GM23248 (cell line): Measurements from ENCODE around the gene SUGCT. TPM values are rescaled to one million over a fixed set of nuclear protein-coding genes. Genes with fewer than 3 reads are reported as not detected.

Experiments used
- DNase-seq: peaks from one replicate; pipeline ENCODE4 v3.0.0-alpha.2; 2015
- H2AFZ ChIP-seq: fragments of 200-600 bp; sonication (generic); 2 replicates; pipeline ENCODE4 v1.6.1; 2016; ENCODE audit warnings: antibody characterized with exemption
- H3F3A ChIP-seq: fragments of 200-600 bp; sonication (generic); 2 replicates; pipeline ENCODE4 v1.6.1; 2016; ENCODE audit warnings: mild to moderate bottlenecking, antibody characterized with exemption, mixed run types; ENCODE audit not compliant: insufficient read depth
- H3K27ac ChIP-seq: fragments of 200-600 bp; sonication (generic); 2 replicates; pipeline ENCODE4 v1.5.1; 2016; ENCODE audit warnings: mild to moderate bottlenecking
- H3K27me3 ChIP-seq: fragments of 200-600 bp; sonication (generic); replicated peaks from 2 replicates; pipeline ENCODE4 v1.6.1; 2016; ENCODE audit warnings: mild to moderate bottlenecking; ENCODE audit not compliant: insufficient read depth
- H3K36me3 ChIP-seq: fragments of 200-600 bp; sonication (generic); 2 replicates; pipeline ENCODE4 v1.6.1; 2016; ENCODE audit warnings: low read depth, mild to moderate bottlenecking
- H3K4me1 ChIP-seq: fragments of 200-600 bp; sonication (generic); 2 replicates; pipeline ENCODE4 v1.6.1; 2016; ENCODE audit warnings: mild to moderate bottlenecking; ENCODE audit not compliant: insufficient read depth
- H3K4me2 ChIP-seq: fragments of 200-600 bp; sonication (generic); one replicate; pipeline ENCODE4 v1.6.1; 2016; ENCODE audit warnings: mild to moderate bottlenecking; ENCODE audit not compliant: unreplicated experiment
- H3K4me3 ChIP-seq: fragments of 200-600 bp; sonication (generic); 2 replicates; pipeline ENCODE4 v1.5.1; 2016; ENCODE audit warnings: mild to moderate bottlenecking
- H3K79me2 ChIP-seq: fragments of 200-600 bp; sonication (generic); 2 replicates; pipeline ENCODE4 v1.6.1; 2016; ENCODE audit warnings: mild to moderate bottlenecking; ENCODE audit not compliant: insufficient read depth
- H3K9ac ChIP-seq: fragments of 200-600 bp; sonication (generic); 2 replicates; pipeline ENCODE4 v1.6.1; 2016; ENCODE audit warnings: mild to moderate bottlenecking
- H3K9me2 ChIP-seq: fragments of 200-600 bp; sonication (generic); 2 replicates; pipeline ENCODE4 v1.6.1; 2016; ENCODE audit warnings: mixed run types, mild to moderate bottlenecking, moderate library complexity; ENCODE audit not compliant: insufficient read depth
- H3K9me3 ChIP-seq: fragments of 200-600 bp; sonication (generic); one replicate; pipeline ENCODE4 v1.6.1; 2017; ENCODE audit warnings: low read depth
- H4K20me1 ChIP-seq: fragments of 200-600 bp; sonication (generic); 2 replicates; pipeline ENCODE4 v1.6.0; 2016; ENCODE audit not compliant: insufficient read depth
- EZH2 ChIP-seq: fragments of 200-600 bp; sonication (generic); IDR thresholded peaks from 2 replicates; pipeline ENCODE4 v1.6.1; 2018; ENCODE audit warnings: antibody characterized with exemption, mild to moderate bottlenecking; ENCODE audit not compliant: insufficient read depth, poor library complexity, severe bottlenecking
- EZH2phosphoT487 ChIP-seq: fragments of 200-600 bp; sonication (generic); IDR thresholded peaks from 2 replicates; pipeline ENCODE4 v1.6.1; 2018; ENCODE audit warnings: antibody characterized with exemption, moderate library complexity, mild to moderate bottlenecking, low read depth; ENCODE audit not compliant: insufficient read depth
- WGBS, 2 experiments: methylation state at CpG; one replicate each; pipeline ENCODE4 v1.1.6; 2015 to 2017; ENCODE audit warnings: low lambda C conversion rate in 2 of 2, low coverage in 1 of 2; ENCODE audit errors: missing lambda C conversion rate in 2 of 2; 5-methylcytosine and 5-hydroxymethylcytosine counted together
- in situ Hi-C: fragments of 300-500 bp; cut with MboI; formaldehyde crosslinking; loops from 2 replicates; pipeline ENCODE4 v1.15.0; 2020
- polyA plus RNA-seq: library from polyadenylated mRNA; unstranded; fragments of >200 nt; fragmentation: Nextera tagmentation; extraction: Ambion mirVana; gene quantifications from 2 replicates; pipeline ENCODE4 v1.2.1, GENCODE V29; 2016
- total RNA-seq: library from RNA; depleted of rRNA; stranded (reverse); fragments of >200 nt; shearing (Covaris generic); gene quantifications from 2 replicates; pipeline ENCODE4 v1.2.3, GENCODE V29; 2014

SUGCT gene
- total and polyA plus RNA-seq, 2 experiments from 2014 or later, result 2.2 to 7.1 TPM

DNA sequence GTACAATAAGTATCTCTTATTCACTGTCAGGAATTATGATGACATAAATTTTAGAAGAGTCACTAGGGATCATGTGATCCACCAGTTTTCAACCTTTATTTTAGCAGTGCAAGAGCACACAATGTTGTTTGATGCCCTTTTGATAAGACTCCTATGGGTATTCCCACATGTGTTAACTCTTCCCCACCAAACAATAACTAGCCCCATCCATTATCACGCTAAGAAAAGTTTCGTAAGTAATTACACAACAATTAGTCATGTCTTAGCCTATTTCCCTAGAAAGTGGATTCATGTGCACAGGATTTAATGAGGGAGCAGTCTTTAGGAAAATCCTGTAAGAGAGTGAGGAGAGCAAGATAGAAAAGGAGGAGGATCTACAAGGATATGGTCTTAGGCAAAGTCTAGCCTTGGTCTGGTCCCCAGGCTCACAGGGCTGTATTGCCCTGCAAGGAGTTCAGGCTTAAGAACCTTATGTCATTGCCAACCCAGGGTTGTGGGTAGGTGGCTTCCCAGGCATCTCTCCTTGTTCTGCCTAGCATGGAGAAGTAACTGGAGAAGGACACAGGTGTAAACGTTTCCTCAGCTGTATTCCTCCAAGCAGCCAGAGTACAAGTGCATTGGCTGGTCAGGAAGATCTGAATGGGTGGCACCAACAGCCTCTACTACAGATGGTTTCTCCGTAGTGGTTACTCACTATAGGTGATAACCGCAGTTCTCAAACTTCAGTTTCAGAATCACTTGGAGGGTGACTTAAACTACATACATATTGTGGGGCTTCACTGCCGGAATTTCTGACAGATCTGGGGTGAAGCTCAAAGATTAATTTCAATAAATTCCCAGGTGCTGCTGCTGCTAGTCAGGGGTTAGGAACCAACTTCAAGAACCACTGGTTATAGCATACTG, 574.5 kb downstream of the SUGCT start:
- Histone ChIP-seq H3F3A (peaks cover 3% of the 10 kb centered on the region; the same call in 1 of the 2 replicates), H3K4me1 (peaks cover 10% of the 10 kb centered on the region), H3K27me3 (no peaks in the 10 kb centered on the region), H3K9me2 (no peaks in the 10 kb centered on the region), H3K9ac (no peak overlapping the region), H3K36me3 (no peaks in the 10 kb centered on the region), H2AFZ (no peak overlapping the region), H3K4me3 (no peak overlapping the region), H3K9me3 (no peaks in the 10 kb centered on the region), H3K79me2 (no peaks in the 10 kb centered on the region), H3K27ac (no peak overlapping the region), H3K4me2 (no peak overlapping the region), H4K20me1 (no peaks in the 10 kb centered on the region)
- peak; percentile 50 for DNase-seq
- TF ChIP-seq EZH2, result no peak
- no peak for TF ChIP-seq EZH2phosphoT487
- in situ Hi-C loops, result no loop called here
- WGBS, 2 experiments, result 64% methylated on average over 6 of the region's 6 CpGs

DNA sequence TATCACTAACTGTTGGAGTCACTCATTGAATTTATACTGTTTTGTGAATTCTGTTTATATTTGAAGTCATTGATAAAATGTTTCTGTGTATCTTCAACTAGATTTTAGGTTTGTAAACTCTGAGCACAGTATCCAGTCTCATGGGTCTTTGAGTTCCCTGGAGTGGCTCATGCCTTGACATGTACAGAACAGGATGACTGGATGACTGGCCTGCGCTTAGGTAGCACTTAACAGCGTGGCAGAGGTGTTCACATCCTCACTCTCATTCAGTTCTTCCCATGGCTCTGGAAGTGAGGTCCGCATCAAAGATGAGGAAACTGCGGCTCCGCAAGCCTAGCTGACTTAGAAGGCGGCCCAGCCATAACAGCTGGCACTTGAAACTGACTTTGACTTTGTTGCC, 576.9 kb downstream of the SUGCT start:
- WGBS, 2 experiments, result 93 to 99% methylated on average over 6 of the region's 6 CpGs
- Histone ChIP-seq H3K9me2 (no peaks in the 10 kb centered on the region), H3K4me2 (no peak overlapping the region), H3F3A (peaks cover 18% of the 10 kb centered on the region), H2AFZ (no peak overlapping the region), H3K27me3 (no peaks in the 10 kb centered on the region), H3K36me3 (no peaks in the 10 kb centered on the region), H3K9ac (no peak overlapping the region), H3K27ac (no peak overlapping the region), H3K4me1 (peaks cover 34% of the 10 kb centered on the region), H3K9me3 (no peaks in the 10 kb centered on the region), H3K4me3 (no peak overlapping the region), H4K20me1 (no peaks in the 10 kb centered on the region), H3K79me2 (no peaks in the 10 kb centered on the region)
- TF ChIP-seq EZH2 (no peak), EZH2phosphoT487 (no peak)
- DNase-seq, result no peak
- in situ Hi-C loops, result no loop called here

DNA sequence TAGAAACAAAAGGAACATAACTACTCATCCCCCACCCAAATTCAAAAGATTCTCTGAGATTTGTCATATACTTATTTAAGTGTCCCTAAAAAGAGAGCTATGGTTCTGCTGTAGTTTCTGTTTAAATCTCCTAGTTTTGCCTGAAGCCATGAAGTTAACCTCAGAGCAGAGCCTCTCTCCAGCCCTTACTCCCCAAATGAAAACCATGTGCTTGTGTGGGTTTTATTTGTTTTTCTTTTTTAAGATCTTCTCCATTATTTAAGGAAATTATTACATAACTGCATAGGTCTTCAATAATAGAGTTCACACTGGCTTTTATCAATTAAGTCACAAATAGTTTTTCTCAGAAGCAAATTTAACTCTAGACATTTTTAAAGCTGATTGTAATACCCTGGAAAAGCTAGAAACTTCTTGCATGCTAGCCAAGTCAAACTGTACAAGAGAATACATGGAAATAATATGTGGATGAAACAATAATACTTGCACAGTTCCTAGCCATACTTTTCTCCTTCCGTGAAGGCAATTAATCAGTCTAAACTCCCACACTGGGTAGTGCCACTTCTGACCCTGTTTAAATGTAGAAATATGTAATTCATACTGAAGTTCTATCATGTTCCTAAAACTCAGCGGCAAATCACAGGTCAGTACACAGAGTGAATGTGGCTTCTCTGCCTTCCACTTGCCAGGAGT, 579.7 kb downstream of the SUGCT start:
- no peaks in the 10 kb centered on the region for H3K9me3 ChIP-seq
- peak overlapping the region; percentile 24 for H3K27ac ChIP-seq
- no peaks in the 10 kb centered on the region for H4K20me1 ChIP-seq
- peaks cover 15% of the 10 kb centered on the region for H3F3A ChIP-seq
- TF ChIP-seq EZH2, result no peak
- TF ChIP-seq EZH2phosphoT487, result no peak
- H3K4me1 ChIP-seq, result peaks cover 42% of the 10 kb centered on the region
- H3K79me2 ChIP-seq, result no peaks in the 10 kb centered on the region
- H3K4me3 ChIP-seq, result no peak overlapping the region
- H3K4me2 ChIP-seq, result peak overlapping the region; percentile 24
- no peak overlapping the region for H2AFZ ChIP-seq
- WGBS, 2 experiments, result 33 to 40% methylated on average over 2 of the region's 2 CpGs
- H3K27me3 ChIP-seq, result no peaks in the 10 kb centered on the region
- H3K9me2 ChIP-seq, result no peaks in the 10 kb centered on the region
- DNase-seq, result peak; percentile 49
- no peak overlapping the region for H3K9ac ChIP-seq
- no peaks in the 10 kb centered on the region for H3K36me3 ChIP-seq
- in situ Hi-C loops, result no loop called here

DNA sequence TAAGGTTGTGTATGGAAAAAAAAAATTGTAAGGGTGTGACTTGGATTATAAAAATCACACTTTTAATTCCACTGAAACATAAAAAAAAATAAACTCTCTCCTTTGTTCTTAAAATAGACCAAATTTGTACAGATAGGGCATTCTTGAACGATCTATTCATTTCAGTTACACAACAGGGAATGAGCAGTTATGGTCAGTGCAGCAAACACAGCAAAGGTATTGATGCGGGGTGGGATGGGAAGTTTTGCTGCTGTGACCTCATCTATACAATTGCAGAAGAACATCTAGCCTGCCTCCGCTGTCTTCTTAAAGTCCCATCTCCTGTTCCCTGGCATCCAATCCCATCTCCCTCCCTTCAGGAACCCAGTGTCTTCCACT, 580.2 kb downstream of the SUGCT start:
- no peak overlapping the region for H3K9ac ChIP-seq
- WGBS, 2 experiments, result 60% methylated on average over 3 of the region's 3 CpGs
- H3K27ac ChIP-seq, result peak overlapping the region; percentile 24
- no peak overlapping the region for H3K4me3 ChIP-seq
- peak; percentile 58 for DNase-seq
- no peak overlapping the region for H2AFZ ChIP-seq
- in situ Hi-C loops, result no loop called here
- H3K9me2 ChIP-seq, result no peaks in the 10 kb centered on the region
- peaks cover 15% of the 10 kb centered on the region for H3F3A ChIP-seq
- no peaks in the 10 kb centered on the region for H3K9me3 ChIP-seq
- H3K27me3 ChIP-seq, result no peaks in the 10 kb centered on the region
- H4K20me1 ChIP-seq, result no peaks in the 10 kb centered on the region
- peaks cover 43% of the 10 kb centered on the region for H3K4me1 ChIP-seq
- no peak for TF ChIP-seq EZH2phosphoT487
- no peak for TF ChIP-seq EZH2
- H3K36me3 ChIP-seq, result no peaks in the 10 kb centered on the region
- peak overlapping the region; percentile 24 for H3K4me2 ChIP-seq
- no peaks in the 10 kb centered on the region for H3K79me2 ChIP-seq
